HEK293T (cell line): ENCODE results near the gene CDK5R1.

Experiments
- ARNT ChIP-seq: fragments of 450-650 bp; IDR thresholded peaks from 2 replicates; pipeline ENCODE4 v1.6.1; 2017; ENCODE audit warnings: mild to moderate bottlenecking
- BHLHE40 ChIP-seq: fragments of 450-650 bp; IDR thresholded peaks from 2 replicates; pipeline ENCODE4 v1.6.1; 2016; ENCODE audit warnings: mild to moderate bottlenecking, moderate library complexity, borderline replicate concordance
- FOXK2 ChIP-seq: fragments of 450-650 bp; IDR thresholded peaks from 2 replicates; pipeline ENCODE4 v1.6.1; 2016; ENCODE audit warnings: mild to moderate bottlenecking
- SUZ12 ChIP-seq: fragments of 450-650 bp; IDR thresholded peaks from 2 replicates; pipeline ENCODE4 v1.6.1; 2016; ENCODE audit warnings: mild to moderate bottlenecking
- TARDBP ChIP-seq: fragments of 450-650 bp; IDR thresholded peaks from 2 replicates; pipeline ENCODE4 v1.6.1; 2016
- TF ChIP-seq, protein P1 (sequence below): fragments of 450-650 bp; IDR thresholded peaks from 2 replicates; pipeline ENCODE4 v1.6.1; 2016

- TF ChIP-seq BHLHE40: no peak
- no peak for TF ChIP-seq TARDBP
- TF ChIP-seq FOXK2: no peak
- no peak for TF ChIP-seq SUZ12
- TF ChIP-seq, protein P1, sequence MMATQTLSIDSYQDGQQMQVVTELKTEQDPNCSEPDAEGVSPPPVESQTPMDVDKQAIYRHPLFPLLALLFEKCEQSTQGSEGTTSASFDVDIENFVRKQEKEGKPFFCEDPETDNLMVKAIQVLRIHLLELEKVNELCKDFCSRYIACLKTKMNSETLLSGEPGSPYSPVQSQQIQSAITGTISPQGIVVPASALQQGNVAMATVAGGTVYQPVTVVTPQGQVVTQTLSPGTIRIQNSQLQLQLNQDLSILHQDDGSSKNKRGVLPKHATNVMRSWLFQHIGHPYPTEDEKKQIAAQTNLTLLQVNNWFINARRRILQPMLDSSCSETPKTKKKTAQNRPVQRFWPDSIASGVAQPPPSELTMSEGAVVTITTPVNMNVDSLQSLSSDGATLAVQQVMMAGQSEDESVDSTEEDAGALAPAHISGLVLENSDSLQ: no peak
- no peak for TF ChIP-seq ARNT
Observed at GRCh38 chr17:32485261-32486110, 1.3 kb upstream of the CDK5R1 start.
